BE2C (cell line): ENCODE measurements around the gene GPRC5B.

ENCODE experiments used
- DNase-seq: peaks from one replicate; pipeline ENCODE4 v3.0.0-alpha.2; 2020
- H3K27me3 ChIP-seq: fragments of 250-450 bp; sonication (Bioruptor Pico); 2 replicates; pipeline ENCODE4 v1.5.1; 2020; ENCODE audit warnings: mild to moderate bottlenecking
- H3K36me3 ChIP-seq: fragments of 250-450 bp; sonication (Bioruptor Pico); 2 replicates; pipeline ENCODE4 v1.5.1; 2020; ENCODE audit warnings: mild to moderate bottlenecking
- H3K4me1 ChIP-seq: fragments of 250-450 bp; sonication (Bioruptor Pico); 2 replicates; pipeline ENCODE4 v1.5.1; 2020
- H3K4me3 ChIP-seq: 2 replicates; pipeline ENCODE4 v1.5.1; 2011; ENCODE audit warnings: low read depth, low read length
- H3K9me3 ChIP-seq: fragments of 250-450 bp; sonication (Bioruptor Pico); 2 replicates; pipeline ENCODE4 v1.5.1; 2020
- TF ChIP-seq, protein P1 (sequence below): IDR thresholded peaks from 2 replicates; pipeline ENCODE4 v1.5.1; 2012; ENCODE audit warnings: mild to moderate bottlenecking, low read depth, low read length

GPRC5B gene

GRCh38 chr16:19842426-19843157, 42.1 kb downstream of the GPRC5B start:
- H3K36me3 ChIP-seq, result no peaks in the 10 kb centered on the region
- H3K27me3 ChIP-seq, result no peaks in the 10 kb centered on the region
- H3K4me1 ChIP-seq, result no peaks in the 10 kb centered on the region
- DNase-seq, result no peak
- TF ChIP-seq, protein P1, sequence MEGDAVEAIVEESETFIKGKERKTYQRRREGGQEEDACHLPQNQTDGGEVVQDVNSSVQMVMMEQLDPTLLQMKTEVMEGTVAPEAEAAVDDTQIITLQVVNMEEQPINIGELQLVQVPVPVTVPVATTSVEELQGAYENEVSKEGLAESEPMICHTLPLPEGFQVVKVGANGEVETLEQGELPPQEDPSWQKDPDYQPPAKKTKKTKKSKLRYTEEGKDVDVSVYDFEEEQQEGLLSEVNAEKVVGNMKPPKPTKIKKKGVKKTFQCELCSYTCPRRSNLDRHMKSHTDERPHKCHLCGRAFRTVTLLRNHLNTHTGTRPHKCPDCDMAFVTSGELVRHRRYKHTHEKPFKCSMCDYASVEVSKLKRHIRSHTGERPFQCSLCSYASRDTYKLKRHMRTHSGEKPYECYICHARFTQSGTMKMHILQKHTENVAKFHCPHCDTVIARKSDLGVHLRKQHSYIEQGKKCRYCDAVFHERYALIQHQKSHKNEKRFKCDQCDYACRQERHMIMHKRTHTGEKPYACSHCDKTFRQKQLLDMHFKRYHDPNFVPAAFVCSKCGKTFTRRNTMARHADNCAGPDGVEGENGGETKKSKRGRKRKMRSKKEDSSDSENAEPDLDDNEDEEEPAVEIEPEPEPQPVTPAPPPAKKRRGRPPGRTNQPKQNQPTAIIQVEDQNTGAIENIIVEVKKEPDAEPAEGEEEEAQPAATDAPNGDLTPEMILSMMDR, result no peak
- H3K4me3 ChIP-seq, result no peak overlapping the region
- H3K9me3 ChIP-seq, result no peaks in the 10 kb centered on the region

DNA sequence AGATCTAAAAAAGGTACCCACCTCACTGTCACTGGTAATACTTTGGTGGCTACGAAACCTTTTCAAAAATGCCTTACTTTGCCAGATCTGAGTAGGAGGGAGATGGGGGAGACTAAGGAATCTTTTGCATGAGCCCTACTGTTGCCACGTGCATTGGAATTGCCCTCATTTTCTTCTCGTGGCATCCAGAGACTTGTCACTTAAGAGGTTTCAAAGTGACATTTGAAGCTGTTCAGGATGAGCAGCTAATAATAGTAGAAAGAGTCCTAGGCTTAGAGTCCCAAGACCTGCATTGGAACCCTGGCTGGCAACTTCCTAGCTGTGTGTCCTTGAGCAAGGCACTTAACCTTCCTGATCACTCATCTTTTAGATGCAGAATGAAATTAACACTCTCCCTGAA, 43.5 kb downstream of the GPRC5B start:
- DNase-seq, result no peak

GRCh38 chr16:19840524-19841110, 44.0 kb downstream of the GPRC5B start:
- TF ChIP-seq, protein P1, result no peak
- Histone ChIP-seq H3K4me1 (no peaks in the 10 kb centered on the region), H3K4me3 (no peak overlapping the region), H3K9me3 (no peaks in the 10 kb centered on the region), H3K27me3 (no peaks in the 10 kb centered on the region), H3K36me3 (no peaks in the 10 kb centered on the region)
- no peak for DNase-seq

More for the DNA sequence above, 43.5 kb downstream of the GPRC5B start:
- H3K36me3 ChIP-seq, result no peaks in the 10 kb centered on the region
- H3K27me3 ChIP-seq, result no peaks in the 10 kb centered on the region
- no peaks in the 10 kb centered on the region for H3K9me3 ChIP-seq
- no peak overlapping the region for H3K4me3 ChIP-seq
- no peaks in the 10 kb centered on the region for H3K4me1 ChIP-seq
- TF ChIP-seq, protein P1, result no peak

- no peaks in the 10 kb centered on the region for H3K36me3 ChIP-seq
- no peaks in the 10 kb centered on the region for H3K27me3 ChIP-seq
- TF ChIP-seq, protein P1, result no peak
- no peaks in the 10 kb centered on the region for H3K4me1 ChIP-seq
- no peaks in the 10 kb centered on the region for H3K9me3 ChIP-seq
- no peak overlapping the region for H3K4me3 ChIP-seq
- no peak for DNase-seq
These were observed 46.5 kb downstream of the GPRC5B start for GRCh38 chr16:19837984-19838707.

DNA sequence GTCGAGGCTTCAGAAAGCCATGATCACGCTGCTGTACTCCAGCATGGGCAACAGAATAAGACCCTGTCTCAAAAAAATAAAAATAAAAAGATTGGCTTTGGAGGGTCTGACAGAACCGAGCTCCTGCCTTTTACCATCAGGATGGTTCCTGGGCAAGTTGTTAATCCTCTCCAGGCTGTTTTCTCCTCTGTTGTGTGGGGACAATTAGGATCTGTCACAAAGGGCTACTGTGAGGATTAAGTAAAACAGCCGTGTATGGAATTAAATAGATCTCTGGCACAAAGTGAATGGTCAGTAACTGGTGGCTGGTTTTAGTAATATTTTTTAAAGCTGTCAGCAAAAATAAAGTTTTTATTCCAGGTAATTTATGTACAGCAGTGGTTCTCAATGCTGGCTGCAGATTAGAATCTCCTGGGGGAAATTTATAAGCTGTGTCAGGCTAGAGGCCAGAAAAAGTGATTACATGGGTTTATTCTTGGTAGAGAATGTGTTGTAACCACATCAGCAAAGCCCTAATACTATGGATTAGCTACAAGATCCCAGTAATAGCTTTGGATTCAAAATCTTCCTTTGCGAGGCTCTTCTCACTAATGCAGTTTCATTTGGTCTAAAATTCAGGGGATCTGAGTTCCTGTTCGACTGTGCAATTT, 47.2 kb downstream of the GPRC5B start:
- DNase-seq, result no peak
- no peaks in the 10 kb centered on the region for H3K27me3 ChIP-seq
- H3K4me1 ChIP-seq, result no peaks in the 10 kb centered on the region
- no peaks in the 10 kb centered on the region for H3K9me3 ChIP-seq
- no peak overlapping the region for H3K4me3 ChIP-seq
- H3K36me3 ChIP-seq, result no peaks in the 10 kb centered on the region
- TF ChIP-seq, protein P1, result no peak
